B cell (primary cell): Measurements from ENCODE around the gene LRRC66. TPM values are rescaled to one million over a fixed set of nuclear protein-coding genes. Genes with fewer than 3 reads are reported as not detected.

ENCODE experiments used
- ATAC-seq: fragments of 200-7000 bp; cut with Tn5 transposase; one replicate; pipeline ENCODE4 v1.10.0; 2021; ENCODE audit warnings: low read depth, mild to moderate bottlenecking, moderate number of reproducible peaks, moderate library complexity
- CTCF ChIA-PET: fragments of 350-600 bp; sonication (Branson Sonifier 250); formaldehyde crosslinking; loops from one replicate; lab custom pipeline; 2021; ENCODE audit warnings: antibody characterized with exemption, inconsistent platforms; lab: Charles Lee
- POLR2A ChIA-PET: fragments of 350-600 bp; sonication (Branson Sonifier 250); formaldehyde crosslinking; loops from one replicate; lab custom pipeline; 2021; ENCODE audit warnings: antibody characterized with exemption; lab: Charles Lee
- DNase-seq: peaks from one replicate; pipeline ENCODE4 v3.0.0; 2013
- H2AFZ ChIP-seq: 2 replicates; pipeline ENCODE4 v1.6.1; 2012; ENCODE audit warnings: mild to moderate bottlenecking, low read depth, low read length; ENCODE audit not compliant: insufficient read depth, poor library complexity, severe bottlenecking
- H3K27ac ChIP-seq, 2 donors: 1 replicate in 1 of 2; 2 replicates in 1 of 2; pipeline ENCODE4 v1.5.1; 2012 to 2013; ENCODE audit warnings: low read length in 2 of 2, mild to moderate bottlenecking in 2 of 2, moderate library complexity in 1 of 2
- H3K27me3 ChIP-seq, 4 experiments: fragments of 200-600 bp in 1 of 4; sonication (generic) in 1 of 4; replicated peaks in 1 of 4; 1 replicate in 2 of 4; 2 replicates in 2 of 4; pipeline versions ENCODE4 v1.6.1 to v1.7.0; 2013 to 2016; ENCODE audit warnings: low read length in 3 of 4, mild to moderate bottlenecking in 2 of 4, mixed read lengths in 1 of 4, moderate library complexity in 1 of 4; ENCODE audit not compliant: insufficient read depth in 4 of 4, control insufficient read depth in 3 of 4; ENCODE audit errors: control extremely low read depth in 1 of 4
- H3K36me3 ChIP-seq, 2 experiments: replicated peaks in 1 of 2; 1 replicate in 1 of 2; 2 replicates in 1 of 2; pipeline versions ENCODE4 v1.6.1 to v1.7.1; 2013; ENCODE audit warnings: low read length in 1 of 2; ENCODE audit not compliant: insufficient read depth in 2 of 2, control insufficient read depth in 1 of 2; ENCODE audit errors: control extremely low read depth in 1 of 2, extremely low read depth in 1 of 2
- H3K4me1 ChIP-seq, 2 donors: fragments of 200-600 bp in 1 of 2; sonication (generic) in 1 of 2; 1 replicate in 1 of 2; 2 replicates in 1 of 2; pipeline versions ENCODE4 v1.5.1 to v1.6.1; 2013 to 2017; ENCODE audit warnings: low read length in 2 of 2; ENCODE audit not compliant: control insufficient read depth in 2 of 2, insufficient read depth in 2 of 2
- H3K4me2 ChIP-seq: replicated peaks from 2 replicates; pipeline ENCODE3; 2012; ENCODE audit warnings: mild to moderate bottlenecking, low read depth, low read length; ENCODE audit not compliant: poor library complexity, severe bottlenecking
- H3K4me3 ChIP-seq, 5 experiments: fragments of 200-600 bp in 1 of 5; sonication (generic) in 1 of 5; 1 replicate in 3 of 5; 2 replicates in 2 of 5; pipeline versions ENCODE4 v1.5.1 to v1.7.0; 2011 to 2016; ENCODE audit warnings: low read length in 4 of 5, mild to moderate bottlenecking in 4 of 5, low read depth in 2 of 5, control low read depth in 1 of 5, moderate library complexity in 1 of 5; ENCODE audit not compliant: insufficient read depth in 1 of 5; ENCODE audit errors: control extremely low read depth in 1 of 5, extremely low read depth in 1 of 5
- H3K79me2 ChIP-seq: fragments of 200-600 bp; sonication (generic); one replicate; pipeline ENCODE4 v1.6.0; 2016; ENCODE audit warnings: low read length; ENCODE audit not compliant: control insufficient read depth, insufficient read depth
- H3K9ac ChIP-seq: fragments of 200-600 bp; sonication (generic); 2 replicates; pipeline ENCODE4 v1.6.1; 2017; ENCODE audit warnings: mild to moderate bottlenecking, low read length, moderate library complexity
- H3K9me3 ChIP-seq, 3 donors: one replicate each; pipeline versions ENCODE4 v1.6.1 to v1.7.1; 2013; ENCODE audit warnings: low read length in 2 of 3; ENCODE audit not compliant: control insufficient read depth in 2 of 3, insufficient read depth in 1 of 3; ENCODE audit errors: control extremely low read depth in 1 of 3
- H4K20me1 ChIP-seq: 2 replicates; pipeline ENCODE4 v1.6.0; 2012; ENCODE audit warnings: mild to moderate bottlenecking, low read length; ENCODE audit not compliant: insufficient read depth, control insufficient read depth, poor library complexity, severe bottlenecking
- H3K27ac Mint-ChIP-seq: one replicate; pipeline ENCODE4 v1.8.0; 2021; ENCODE audit warnings: mixed read lengths
- H3K27me3 Mint-ChIP-seq: one replicate; pipeline ENCODE4 v1.8.0; 2021; ENCODE audit warnings: mixed read lengths
- H3K4me1 Mint-ChIP-seq: one replicate; pipeline ENCODE4 v1.8.0; 2021; ENCODE audit warnings: mixed read lengths
- H3K4me3 Mint-ChIP-seq: one replicate; pipeline ENCODE4 v1.8.0; 2021; ENCODE audit warnings: mixed read lengths
- H3K9me3 Mint-ChIP-seq: one replicate; pipeline ENCODE4 v1.8.0; 2022; ENCODE audit warnings: mixed read lengths; ENCODE audit not compliant: insufficient read depth
- CTCF ChIP-seq: fragments of 200-600 bp; IDR thresholded peaks from one replicate; pipeline ENCODE4 v1.8.0; 2022; ENCODE audit warnings: antibody characterized with exemption, mild to moderate bottlenecking
- EZH2 ChIP-seq: IDR thresholded peaks from 2 replicates; pipeline ENCODE4 v1.6.1; 2012; ENCODE audit warnings: borderline replicate concordance, low read depth, mild to moderate bottlenecking, moderate library complexity, low read length; ENCODE audit not compliant: insufficient read depth, poor library complexity, severe bottlenecking
- WGBS: methylation state at CpG from one replicate; pipeline ENCODE4 v1.1.5; 2013; ENCODE audit warnings: missing lambda C conversion rate; ENCODE audit not compliant: insufficient coverage; 5-methylcytosine and 5-hydroxymethylcytosine counted together
- intact Hi-C: fragments of 100-400 bp; cut with micrococcal nuclease; formaldehyde crosslinking; loops from one replicate; pipeline ENCODE4 v1.10.0; 2022
- polyA plus RNA-seq: library from polyadenylated mRNA; depleted of rRNA; stranded (reverse); fragments of >200 nt; gene quantifications from 2 replicates; pipeline ENCODE4 v1.2.3, GENCODE V29; 2012
- total RNA-seq, 2 donors: library from RNA; stranded (reverse); fragments of 120-200 nt in 1 of 2; gene quantifications; 1 replicate in 1 of 2; 2 replicates in 1 of 2; pipeline versions ENCODE4 v1.2.3 to v1.2.4, GENCODE V29; 2013 to 2022

The LRRC66 gene
- total and polyA plus RNA-seq, 2 donors (not counting 1 experiment from before 2014, with no cell fraction given), result 0.37 to 0.44 TPM

- no peak overlapping the region for H3K4me3 ChIP-seq
- peaks cover 0 to 17% (median 4%) of the 10 kb centered on the region in 4 experiments for H3K27me3 ChIP-seq
- no peaks in the 10 kb centered on the region for H4K20me1 ChIP-seq
- ChIA-PET POLR2A (no interaction called here), CTCF (no interaction called here)
- H3K27ac ChIP-seq, result no peak overlapping the region
- H2AFZ ChIP-seq, result no peak overlapping the region
- peaks cover 11 to 21% of the 10 kb centered on the region in 2 donors for H3K4me1 ChIP-seq
- Mint-ChIP-seq H3K4me1 (peaks cover 29% of the 10 kb centered on the region), H3K27ac (no peak overlapping the region), H3K4me3 (no peak overlapping the region), H3K27me3 (peaks cover 5% of the 10 kb centered on the region), H3K9me3 (no peaks in the 10 kb centered on the region)
- no peak for TF ChIP-seq CTCF
- no peak for TF ChIP-seq EZH2
- DNase-seq (no peak), ATAC-seq (no peak)
- peaks cover 0 to 4% (median 0%) of the 10 kb centered on the region in 3 donors for H3K9me3 ChIP-seq
- H3K36me3 ChIP-seq, result no peaks in the 10 kb centered on the region
- WGBS, result no CpG with 5 or more reads among the region's 2 CpGs
- H3K9ac ChIP-seq, result no peak overlapping the region
- no peaks in the 10 kb centered on the region for H3K79me2 ChIP-seq
- H3K4me2 ChIP-seq, result no peak overlapping the region
- intact Hi-C loops, result loop anchor here (5.0 kb wide), 1 partner anchor 687 kb away; no protein-coding TSS in a partner anchor
Measured at GRCh38 chr4:52035190-52035589, 15.0 kb upstream of the LRRC66 start.

GRCh38 chr4:52032005-52032404, 11.8 kb upstream of the LRRC66 start:
- H3K4me3 Mint-ChIP-seq, result no peak overlapping the region
- no peak overlapping the region for H3K4me3 ChIP-seq
- H3K4me1 Mint-ChIP-seq, result peaks cover 16% of the 10 kb centered on the region
- H4K20me1 ChIP-seq, result no peaks in the 10 kb centered on the region
- H3K4me1 ChIP-seq, result peaks cover 0 to 10% of the 10 kb centered on the region in 2 donors
- ATAC-seq (no peak), DNase-seq (no peak)
- H3K27ac ChIP-seq, result no peak overlapping the region
- no peaks in the 10 kb centered on the region for H3K27me3 ChIP-seq
- H3K79me2 ChIP-seq, result no peaks in the 10 kb centered on the region
- H3K27me3 Mint-ChIP-seq, result no peaks in the 10 kb centered on the region
- POLR2A ChIA-PET, result no interaction called here
- WGBS, result no CpG with 5 or more reads among the region's 1 CpG
- H3K9me3 ChIP-seq, result no peaks in the 10 kb centered on the region
- no peaks in the 10 kb centered on the region for H3K9me3 Mint-ChIP-seq
- H3K9ac ChIP-seq, result no peak overlapping the region
- no peak overlapping the region for H3K4me2 ChIP-seq
- TF ChIP-seq CTCF, result no peak
- no peak overlapping the region for H2AFZ ChIP-seq
- H3K36me3 ChIP-seq, result no peaks in the 10 kb centered on the region
- intact Hi-C loops, result no loop called here
- CTCF ChIA-PET, result no interaction called here
- no peak overlapping the region for H3K27ac Mint-ChIP-seq
